Mucosa of descending colon (tissue), 3 donors: Measurements from ENCODE around the gene LYZL6. TPM values are rescaled to one million over a fixed set of nuclear protein-coding genes. Genes with fewer than 3 reads are reported as not detected.

ENCODE experiments used
- ATAC-seq: fragments of 200-7000 bp; cut with Tn5 transposase; one replicate; pipeline ENCODE4 v1.9.1; 2020; ENCODE audit warnings: mild to moderate bottlenecking, moderate library complexity
- DNase-seq, 3 donors: peaks; one replicate each; pipeline ENCODE4 v3.0.0-alpha.2; 2020
- H3K36me3 ChIP-seq: fragments of 200-600 bp; one replicate; pipeline ENCODE4 v1.8.0; 2021; ENCODE audit warnings: low read depth, mild to moderate bottlenecking
- H3K4me1 ChIP-seq: fragments of 200-600 bp; one replicate; pipeline ENCODE4 v1.8.0; 2021; ENCODE audit warnings: low read depth, mild to moderate bottlenecking
- H3K4me3 ChIP-seq: fragments of 200-600 bp; one replicate; pipeline ENCODE4 v1.8.0; 2021; ENCODE audit warnings: mild to moderate bottlenecking
- H3K9me3 ChIP-seq: fragments of 200-600 bp; one replicate; pipeline ENCODE4 v1.8.0; 2021; ENCODE audit warnings: mild to moderate bottlenecking
- CTCF ChIP-seq: fragments of 200-600 bp; IDR thresholded peaks from one replicate; pipeline ENCODE4 v1.8.0; 2022; ENCODE audit warnings: antibody characterized with exemption, mild to moderate bottlenecking
- intact Hi-C, 2 donors: fragments of 100-400 bp; cut with DNase I in 1 of 2; cut with micrococcal nuclease in 1 of 2; formaldehyde crosslinking; loops; one replicate each; pipeline versions ENCODE4 v1.11.0 to v1.11.1; 2022; cut with DNase I, micrococcal nuclease
- total RNA-seq, 3 donors: library from RNA; stranded (reverse); fragmentation: NEBNext Ultra II Directional in 2 of 3; extraction: Animal tissue kit (Norgen Biotek cat#: 25700) in 2 of 3; gene quantifications; one replicate each; pipeline versions ENCODE4 v1.2.1 to v1.2.4, GENCODE V29; 2021 to 2023
- donor health status: DM: no; HTN: no; CAD: no; lungs with moderate emphysema.
- donor health status: DM: no; HTN: no; CAD: no.
- donor health status: DM: no; HTN: yes; CAD: no.

The LYZL6 gene
- total RNA-seq, 3 donors from 2014 or later: not detected

- Histone ChIP-seq H3K4me1 (peaks cover 6% of the 10 kb centered on the region), H3K36me3 (no peaks in the 10 kb centered on the region), H3K9me3 (no peaks in the 10 kb centered on the region), H3K4me3 (no peak overlapping the region)
- ATAC-seq (no peak), DNase-seq (no peak)
- no peak for TF ChIP-seq CTCF
- intact Hi-C loops: no loop called here
These were observed 10.9 kb downstream of the LYZL6 start for GRCh38 chr17:35932586-35932985.

GRCh38 chr17:35931794-35932425 lies 11.6 kb downstream of the LYZL6 start:
- H3K4me3 ChIP-seq: no peak overlapping the region
- DNase-seq (no peak), ATAC-seq (no peak)
- H3K4me1 ChIP-seq: peaks cover 6% of the 10 kb centered on the region
- TF ChIP-seq CTCF: no peak
- H3K36me3 ChIP-seq: no peaks in the 10 kb centered on the region
- H3K9me3 ChIP-seq: no peaks in the 10 kb centered on the region
- intact Hi-C loops: no loop called here

- intact Hi-C loops: no loop called here
- peaks cover 6% of the 10 kb centered on the region for H3K4me1 ChIP-seq
- ATAC-seq (peak; percentile 98), DNase-seq (peak; percentile 73 to 87 (median 84))
- H3K4me3 ChIP-seq: no peak within 1 kb of the TSS
- no peak for TF ChIP-seq CTCF
- no peaks in the 10 kb centered on the region for H3K36me3 ChIP-seq
- no peaks in the 10 kb centered on the region for H3K9me3 ChIP-seq
These were observed 13.1 kb downstream of the LYZL6 start, which contains the start of gene RDM1 for GRCh38 chr17:35930211-35931065. Gene RDM1 (minus strand): TSS chr17:35930773. CDS start chr17:35930727, 46 bp downstream.

- DNase-seq (no peak), ATAC-seq (no peak)
- H3K9me3 ChIP-seq: no peaks in the 10 kb centered on the region
- TF ChIP-seq CTCF: no peak
- H3K36me3 ChIP-seq: no peaks in the 10 kb centered on the region
- no peak overlapping the region for H3K4me3 ChIP-seq
- intact Hi-C loops: no loop called here
- peaks cover 6% of the 10 kb centered on the region for H3K4me1 ChIP-seq
These were observed 15.8 kb downstream of the LYZL6 start for GRCh38 chr17:35927714-35928113.

GRCh38 chr17:35923609-35924114 lies 19.9 kb downstream of the LYZL6 start:
- no peaks in the 10 kb centered on the region for H3K4me1 ChIP-seq
- intact Hi-C loops: no loop called here
- H3K9me3 ChIP-seq: no peaks in the 10 kb centered on the region
- H3K4me3 ChIP-seq: no peak overlapping the region
- TF ChIP-seq CTCF: no peak
- DNase-seq (no peak), ATAC-seq (no peak)
- H3K36me3 ChIP-seq: no peaks in the 10 kb centered on the region
